ENCODE measurements around the gene FYN.

DNA sequence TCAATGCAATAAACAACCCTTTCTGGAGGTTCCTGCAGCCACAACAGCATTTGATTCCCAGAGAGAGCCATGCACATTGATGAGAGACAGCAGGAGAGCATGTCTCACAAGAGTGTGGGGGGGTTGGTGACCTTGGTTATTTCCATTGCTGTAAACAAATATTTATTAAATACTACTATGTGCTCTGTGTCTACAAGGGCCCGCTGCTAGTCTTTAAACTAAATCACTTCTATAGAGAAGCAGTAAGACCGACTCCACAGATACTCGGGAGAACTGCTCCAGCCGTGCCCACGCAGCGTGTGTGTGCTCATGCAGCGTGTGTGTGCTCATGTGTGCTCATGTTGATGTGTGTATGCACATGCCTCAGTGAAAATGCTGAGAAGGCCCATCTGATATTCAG is 184.9 kb downstream of the FYN start:
- TF ChIP-seq NFRKB (IDR thresholded peaks at IDR 0.05) (no peak), ELF4 (IDR thresholded peaks at IDR 0.05) (no peak), TARDBP (IDR thresholded peaks at IDR 0.05) (no peak), FOXM1 (IDR thresholded peaks at IDR 0.05; ENCODE audit: borderline replicate concordance) (no peak), ARNT (IDR thresholded peaks at IDR 0.05) (no peak), SP1 (IDR thresholded peaks at IDR 0.05) (no peak), ZNF384 (IDR thresholded peaks at IDR 0.05) (no peak), SUZ12 (IDR thresholded peaks at IDR 0.05) (no peak), FOXA1 (IDR thresholded peaks at IDR 0.05) (no peak), BHLHE40 (IDR thresholded peaks at IDR 0.05; ENCODE audit: borderline replicate concordance) (no peak), L3MBTL2 (conservative IDR thresholded peaks at IDR 0.05) (no peak), FOXK2 (IDR thresholded peaks at IDR 0.05) (no peak), CTBP1 (IDR thresholded peaks at IDR 0.05; ENCODE audit: borderline replicate concordance) (no peak)
- TF ChIP-seq, protein P1, sequence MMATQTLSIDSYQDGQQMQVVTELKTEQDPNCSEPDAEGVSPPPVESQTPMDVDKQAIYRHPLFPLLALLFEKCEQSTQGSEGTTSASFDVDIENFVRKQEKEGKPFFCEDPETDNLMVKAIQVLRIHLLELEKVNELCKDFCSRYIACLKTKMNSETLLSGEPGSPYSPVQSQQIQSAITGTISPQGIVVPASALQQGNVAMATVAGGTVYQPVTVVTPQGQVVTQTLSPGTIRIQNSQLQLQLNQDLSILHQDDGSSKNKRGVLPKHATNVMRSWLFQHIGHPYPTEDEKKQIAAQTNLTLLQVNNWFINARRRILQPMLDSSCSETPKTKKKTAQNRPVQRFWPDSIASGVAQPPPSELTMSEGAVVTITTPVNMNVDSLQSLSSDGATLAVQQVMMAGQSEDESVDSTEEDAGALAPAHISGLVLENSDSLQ (IDR thresholded peaks at IDR 0.05) = no peak
